HG03039 (cell line): ENCODE data around the gene SUGCT.

Source experiments
- ATAC-seq: cut with Tn5 transposase; IDR thresholded peaks from one replicate; pipeline ENCODE4 v1.9.1; 2021; ENCODE audit warnings: mild to moderate bottlenecking, moderate library complexity; ENCODE audit not compliant: unreplicated experiment

The SUGCT gene

GRCh38 chr7:40883826-40884225, 749.0 kb downstream of the SUGCT start:
- no peak for ATAC-seq

- no peak for ATAC-seq
Measured at GRCh38 chr7:40884241-40884640, 749.4 kb downstream of the SUGCT start.

GRCh38 chr7:40885503-40885902, 750.7 kb downstream of the SUGCT start:
- ATAC-seq, result no peak

GRCh38 chr7:40887099-40887498, 752.3 kb downstream of the SUGCT start:
- ATAC-seq, result no peak

- ATAC-seq, result no peak
Measured at GRCh38 chr7:40888499-40888898, 753.7 kb downstream of the SUGCT start.

GRCh38 chr7:40889099-40889498, 754.3 kb downstream of the SUGCT start:
- ATAC-seq, result no peak

- no peak for ATAC-seq
Measured at GRCh38 chr7:40889539-40889938, 754.7 kb downstream of the SUGCT start.

GRCh38 chr7:40890088-40890692, 755.4 kb downstream of the SUGCT start:
- no peak for ATAC-seq

GRCh38 chr7:40891232-40891631, 756.4 kb downstream of the SUGCT start:
- ATAC-seq, result no peak

GRCh38 chr7:40899151-40899550, 764.3 kb downstream of the SUGCT start:
- no peak for ATAC-seq

- no peak for ATAC-seq
Measured at GRCh38 chr7:40899636-40900507, 765.1 kb downstream of the SUGCT start.

- ATAC-seq, result no peak
Measured at GRCh38 chr7:40903872-40904271, 769.1 kb downstream of the SUGCT start.

- no peak for ATAC-seq
Measured at GRCh38 chr7:40907286-40907685, 772.5 kb downstream of the SUGCT start.

- ATAC-seq, result no peak
Measured at GRCh38 chr7:40909346-40909980, 774.7 kb downstream of the SUGCT start.
